ENCODE data around the gene EDNRB. TPM values are rescaled to one million over a fixed set of nuclear protein-coding genes. Genes with fewer than 3 reads are reported as not detected.

The EDNRB gene
- total and polyA plus RNA-seq, 10 donors: 4.3 to 58.4 (median 39.6) TPM

- no peak overlapping the region for H3K4me3 ChIP-seq
- no peak for DNase-seq
- H3K4me1 ChIP-seq: peaks cover 0 to 14% (median 0%) of the 10 kb centered on the region in 6 donors
- intact Hi-C loops (cut with DNase I; ENCODE audit: low total_unique reads): no loop called here
- no peaks in the 10 kb centered on the region for H3K27me3 ChIP-seq (replicated peaks in 1 of 7)
- H3K36me3 ChIP-seq: peaks cover 0 to 7% (median 0%) of the 10 kb centered on the region in 6 donors
- peaks cover 0 to 13% (median 9%) of the 10 kb centered on the region in 8 donors for H3K9me3 ChIP-seq
- WGBS, 5 donors: 30 to 65% (median 53%) methylated on average over 4 of the region's 4 CpGs
- H3K27ac ChIP-seq: peak overlapping the region in 6 of 8 donors; percentile 18 to 53 (median 36)
- TF ChIP-seq POLR2A (IDR thresholded peaks at IDR 0.05): no peak
- TF ChIP-seq POLR2AphosphoS5 (IDR thresholded peaks at IDR 0.05): no peak
- TF ChIP-seq, protein P1, sequence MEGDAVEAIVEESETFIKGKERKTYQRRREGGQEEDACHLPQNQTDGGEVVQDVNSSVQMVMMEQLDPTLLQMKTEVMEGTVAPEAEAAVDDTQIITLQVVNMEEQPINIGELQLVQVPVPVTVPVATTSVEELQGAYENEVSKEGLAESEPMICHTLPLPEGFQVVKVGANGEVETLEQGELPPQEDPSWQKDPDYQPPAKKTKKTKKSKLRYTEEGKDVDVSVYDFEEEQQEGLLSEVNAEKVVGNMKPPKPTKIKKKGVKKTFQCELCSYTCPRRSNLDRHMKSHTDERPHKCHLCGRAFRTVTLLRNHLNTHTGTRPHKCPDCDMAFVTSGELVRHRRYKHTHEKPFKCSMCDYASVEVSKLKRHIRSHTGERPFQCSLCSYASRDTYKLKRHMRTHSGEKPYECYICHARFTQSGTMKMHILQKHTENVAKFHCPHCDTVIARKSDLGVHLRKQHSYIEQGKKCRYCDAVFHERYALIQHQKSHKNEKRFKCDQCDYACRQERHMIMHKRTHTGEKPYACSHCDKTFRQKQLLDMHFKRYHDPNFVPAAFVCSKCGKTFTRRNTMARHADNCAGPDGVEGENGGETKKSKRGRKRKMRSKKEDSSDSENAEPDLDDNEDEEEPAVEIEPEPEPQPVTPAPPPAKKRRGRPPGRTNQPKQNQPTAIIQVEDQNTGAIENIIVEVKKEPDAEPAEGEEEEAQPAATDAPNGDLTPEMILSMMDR (IDR thresholded peaks at IDR 0.05 in 8 of 11, conservative IDR thresholded peaks at IDR 0.05 in 3 of 11): no peak
These were observed 20.5 kb downstream of the EDNRB start for GRCh38 chr13:77898097-77898496.

DNA sequence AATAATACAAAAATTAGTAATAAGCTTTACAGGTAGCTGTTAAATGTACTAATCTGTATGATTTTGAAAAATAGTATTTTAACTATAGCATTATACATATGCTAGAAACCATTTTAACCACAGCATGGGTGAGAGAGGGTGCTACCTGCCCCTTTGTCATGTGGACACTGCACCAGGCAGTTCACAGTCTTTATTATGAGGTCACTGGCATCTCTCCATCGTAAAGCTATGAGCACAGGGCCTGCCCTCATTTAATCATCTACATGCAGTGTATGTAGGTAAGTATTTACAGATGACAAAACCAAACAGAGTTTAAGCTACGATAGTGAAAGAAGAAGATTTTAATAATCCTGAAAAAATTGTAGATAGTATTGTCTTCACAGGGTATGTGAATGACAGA, 21.7 kb downstream of the EDNRB start:
- H3K27ac ChIP-seq: peak overlapping the region in 4 of 8 donors; percentile 18 to 48 (median 31)
- intact Hi-C loops (cut with DNase I; ENCODE audit: low total_unique reads): no loop called here

GRCh38 chr13:77896536-77896935, 22.1 kb downstream of the EDNRB start:
- intact Hi-C loops (cut with DNase I; ENCODE audit: low total_unique reads): no loop called here

More for the DNA sequence above, 21.7 kb downstream of the EDNRB start:
- TF ChIP-seq, protein P1 (IDR thresholded peaks at IDR 0.05 in 8 of 11, conservative IDR thresholded peaks at IDR 0.05 in 3 of 11): no peak
- TF ChIP-seq POLR2A (IDR thresholded peaks at IDR 0.05) (no peak), POLR2AphosphoS5 (IDR thresholded peaks at IDR 0.05) (no peak)
- H3K9me3 ChIP-seq: peaks cover 0 to 2% (median 0%) of the 10 kb centered on the region in 8 donors
- H3K36me3 ChIP-seq: no peaks in the 10 kb centered on the region
- H3K27me3 ChIP-seq (replicated peaks in 1 of 7): no peaks in the 10 kb centered on the region
- H3K4me3 ChIP-seq: no peak overlapping the region
- no peak for DNase-seq
- WGBS, 5 donors: 74 to 90% (median 83%) methylated on average over 2 of the region's 2 CpGs
- H3K4me1 ChIP-seq: peaks cover 0 to 14% (median 0%) of the 10 kb centered on the region in 6 donors

GRCh38 chr13:77894743-77895142, 23.9 kb downstream of the EDNRB start:
- Histone ChIP-seq H3K9me3 (no peaks in the 10 kb centered on the region), H3K4me1 (peaks cover 0 to 14% (median 0%) of the 10 kb centered on the region in 6 donors), H3K27ac (no peak overlapping the region), H3K27me3 (replicated peaks in 1 of 7) (no peaks in the 10 kb centered on the region), H3K4me3 (no peak overlapping the region), H3K36me3 (no peaks in the 10 kb centered on the region)
- no peak for DNase-seq
- WGBS, 5 donors: 63 to 79% (median 73%) methylated on average over 3 of the region's 3 CpGs
- TF ChIP-seq, protein P1 (IDR thresholded peaks at IDR 0.05 in 8 of 11, conservative IDR thresholded peaks at IDR 0.05 in 3 of 11): no peak
- TF ChIP-seq POLR2A (IDR thresholded peaks at IDR 0.05) (no peak), POLR2AphosphoS5 (IDR thresholded peaks at IDR 0.05) (no peak)
- intact Hi-C loops (cut with DNase I; ENCODE audit: low total_unique reads): no loop called here

More at GRCh38 chr13:77896536-77896935, 22.1 kb downstream of the EDNRB start:
- 76 to 83% (median 79%) methylated on average over 8 of the region's 8 CpGs for WGBS, 5 donors
- no peak overlapping the region for H3K4me3 ChIP-seq
- no peak for DNase-seq
- H3K36me3 ChIP-seq: no peaks in the 10 kb centered on the region
- TF ChIP-seq, protein P1 (IDR thresholded peaks at IDR 0.05 in 8 of 11, conservative IDR thresholded peaks at IDR 0.05 in 3 of 11): no peak
- H3K27me3 ChIP-seq (replicated peaks in 1 of 7): no peaks in the 10 kb centered on the region
- peak overlapping the region in 3 of 8 donors; percentile 16 to 36 (median 26) for H3K27ac ChIP-seq
- peaks cover 0 to 14% (median 0%) of the 10 kb centered on the region in 6 donors for H3K4me1 ChIP-seq
- H3K9me3 ChIP-seq: no peaks in the 10 kb centered on the region

All from spleen (tissue), 11 donors.